Neural progenitor cell (in vitro differentiated cells): ENCODE results near the gene DRP2.

ENCODE experiments used
- EZH2 ChIP-seq: fragments of 200-600 bp; sonication (generic); IDR thresholded peaks from 2 replicates; pipeline ENCODE4 v1.6.1; 2017; ENCODE audit warnings: antibody characterized with exemption, mild to moderate bottlenecking, moderate library complexity
- EZH2phosphoT487 ChIP-seq: fragments of 200-600 bp; sonication (generic); IDR thresholded peaks from 2 replicates; pipeline ENCODE4 v1.6.1; 2017; ENCODE audit warnings: antibody characterized with exemption
- TF ChIP-seq, protein P1 (sequence below): fragments of 200-600 bp; sonication (generic); IDR thresholded peaks from 2 replicates; pipeline ENCODE4 v1.5.1; 2017; ENCODE audit warnings: antibody characterized with exemption, mild to moderate bottlenecking

- TF ChIP-seq, protein P1, sequence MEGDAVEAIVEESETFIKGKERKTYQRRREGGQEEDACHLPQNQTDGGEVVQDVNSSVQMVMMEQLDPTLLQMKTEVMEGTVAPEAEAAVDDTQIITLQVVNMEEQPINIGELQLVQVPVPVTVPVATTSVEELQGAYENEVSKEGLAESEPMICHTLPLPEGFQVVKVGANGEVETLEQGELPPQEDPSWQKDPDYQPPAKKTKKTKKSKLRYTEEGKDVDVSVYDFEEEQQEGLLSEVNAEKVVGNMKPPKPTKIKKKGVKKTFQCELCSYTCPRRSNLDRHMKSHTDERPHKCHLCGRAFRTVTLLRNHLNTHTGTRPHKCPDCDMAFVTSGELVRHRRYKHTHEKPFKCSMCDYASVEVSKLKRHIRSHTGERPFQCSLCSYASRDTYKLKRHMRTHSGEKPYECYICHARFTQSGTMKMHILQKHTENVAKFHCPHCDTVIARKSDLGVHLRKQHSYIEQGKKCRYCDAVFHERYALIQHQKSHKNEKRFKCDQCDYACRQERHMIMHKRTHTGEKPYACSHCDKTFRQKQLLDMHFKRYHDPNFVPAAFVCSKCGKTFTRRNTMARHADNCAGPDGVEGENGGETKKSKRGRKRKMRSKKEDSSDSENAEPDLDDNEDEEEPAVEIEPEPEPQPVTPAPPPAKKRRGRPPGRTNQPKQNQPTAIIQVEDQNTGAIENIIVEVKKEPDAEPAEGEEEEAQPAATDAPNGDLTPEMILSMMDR = no peak
- TF ChIP-seq EZH2 (no peak), EZH2phosphoT487 (no peak)
These were observed 44.2 kb downstream of the DRP2 start for GRCh38 chrX:101263766-101264165.
